ENCODE measurements around the gene BDH1. TPM values are rescaled to one million over a fixed set of nuclear protein-coding genes. Genes with fewer than 3 reads are reported as not detected.
A peak's percentile ranks its signal among the peaks of the same experiment; 100 is the strongest.

BDH1 gene
- total and polyA plus RNA-seq, 2 of the 13 experiments (the other 11 are each of a cell fraction or from before 2014, with no cell fraction given): 21.2 to 71.9 TPM

- TF ChIP-seq FIP1L1 (IDR thresholded peaks at IDR 0.05; ENCODE audit: borderline replicate concordance, insufficient read depth, low read depth, low read length): no peak
- TF ChIP-seq PITX1 (CRISPR knock-in tag; IDR thresholded peaks at IDR 0.05): no peak
- no peak; the same call in 1 of the 2 replicates for TF ChIP-seq ZNF430 (CRISPR knock-in tag; IDR thresholded peaks at IDR 0.05)
- no peak for TF ChIP-seq ATM (IDR thresholded peaks at IDR 0.05; ENCODE audit: borderline replicate concordance)
- no peak for TF ChIP-seq HDAC6 (IDR thresholded peaks at IDR 0.05; ENCODE audit: low read depth, low read length)
- TF ChIP-seq ZNF737 (CRISPR knock-in tag; IDR thresholded peaks at IDR 0.05; ENCODE audit: borderline replicate concordance): no peak
- peak; percentile 68 for TF ChIP-seq TARDBP (CRISPR knock-in tag; IDR thresholded peaks at IDR 0.05)
- TF ChIP-seq KDM1A (CRISPR knock-in tag; IDR thresholded peaks at IDR 0.05): peak; percentile 29; the same call in 1 of the 2 replicates
- no peak for TF ChIP-seq ZFP36L1 (CRISPR knock-in tag; IDR thresholded peaks at IDR 0.05)
- TF ChIP-seq GLI4 (CRISPR knock-in tag; IDR thresholded peaks at IDR 0.05; ENCODE audit: borderline replicate concordance): peak; percentile 37; the same call in 1 of the 2 replicates
- no peak for TF ChIP-seq TMF1 (CRISPR knock-in tag; IDR thresholded peaks at IDR 0.05; ENCODE audit: low read depth)
- TF ChIP-seq RFX5 (IDR thresholded peaks at IDR 0.05; ENCODE audit: low read depth, low read length): no peak
- no peak for TF ChIP-seq MIER2 (CRISPR knock-in tag; IDR thresholded peaks at IDR 0.05)
- no peak for TF ChIP-seq CHD2 (IDR thresholded peaks at IDR 0.05; ENCODE audit: low read depth, low read length)
- no peak for TF ChIP-seq TCF7L2 (IDR thresholded peaks at IDR 0.05; ENCODE audit: low read depth, low read length)
- TF ChIP-seq GMEB2 (CRISPR knock-in tag; IDR thresholded peaks at IDR 0.05; ENCODE audit: low read depth): no peak
- no peak for TF ChIP-seq ZNF883 (CRISPR knock-in tag; IDR thresholded peaks at IDR 0.05; ENCODE audit: not compliant biosample characterization)
- TF ChIP-seq, protein P1, sequence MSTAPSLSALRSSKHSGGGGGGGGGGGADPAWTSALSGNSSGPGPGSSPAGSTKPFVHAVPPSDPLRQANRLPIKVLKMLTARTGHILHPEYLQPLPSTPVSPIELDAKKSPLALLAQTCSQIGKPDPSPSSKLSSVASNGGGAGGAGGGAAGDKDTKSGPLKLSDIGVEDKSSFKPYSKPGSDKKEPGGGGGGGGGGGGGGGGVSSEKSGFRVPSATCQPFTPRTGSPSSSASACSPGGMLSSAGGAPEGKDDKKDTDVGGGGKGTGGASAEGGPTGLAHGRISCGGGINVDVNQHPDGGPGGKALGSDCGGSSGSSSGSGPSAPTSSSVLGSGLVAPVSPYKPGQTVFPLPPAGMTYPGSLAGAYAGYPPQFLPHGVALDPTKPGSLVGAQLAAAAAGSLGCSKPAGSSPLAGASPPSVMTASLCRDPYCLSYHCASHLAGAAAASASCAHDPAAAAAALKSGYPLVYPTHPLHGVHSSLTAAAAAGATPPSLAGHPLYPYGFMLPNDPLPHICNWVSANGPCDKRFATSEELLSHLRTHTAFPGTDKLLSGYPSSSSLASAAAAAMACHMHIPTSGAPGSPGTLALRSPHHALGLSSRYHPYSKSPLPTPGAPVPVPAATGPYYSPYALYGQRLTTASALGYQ (CRISPR knock-in tag; IDR thresholded peaks at IDR 0.05): no peak
- no peak for TF ChIP-seq PAX8 (CRISPR knock-in tag; IDR thresholded peaks at IDR 0.05; ENCODE audit: borderline replicate concordance)
- peak; percentile 85 for TF ChIP-seq ZNF687 (CRISPR knock-in tag; IDR thresholded peaks at IDR 0.05)
- no peak for TF ChIP-seq ZNF850 (CRISPR knock-in tag; conservative IDR thresholded peaks at IDR 0.05)
Observed at GRCh38 chr3:197520311-197521276, 35.2 kb downstream of the BDH1 start (continued).
